NCI-H1436 (cell line): ENCODE results near the gene TMEM132D.
A peak's percentile ranks its signal among the peaks of the same experiment; 100 is the strongest.

Experiments
- DNase-seq: peaks from one replicate; lab custom pipeline; 2025; lab: John Stamatoyannopoulos, UW

The TMEM132D gene

DNA sequence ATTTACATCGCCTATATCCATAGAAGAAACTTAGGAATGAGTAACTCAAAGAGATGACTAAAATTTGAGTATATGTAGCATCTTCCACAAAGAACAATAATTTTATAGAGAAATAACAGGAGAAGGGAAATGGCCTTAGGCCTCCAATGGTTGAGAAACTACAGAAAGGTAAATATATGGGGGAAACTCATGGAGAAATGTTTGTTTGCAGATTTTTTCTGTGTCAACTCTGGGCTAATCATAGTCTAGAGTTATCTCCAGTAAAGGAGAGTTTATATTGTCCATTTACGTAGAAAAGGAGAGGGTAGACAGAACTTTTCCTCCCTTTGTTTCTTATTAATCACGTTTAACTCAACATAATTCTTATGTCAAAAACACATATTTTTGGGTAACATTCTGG is 806.4 kb downstream of the TMEM132D start:
- DNase-seq = no peak

DNA sequence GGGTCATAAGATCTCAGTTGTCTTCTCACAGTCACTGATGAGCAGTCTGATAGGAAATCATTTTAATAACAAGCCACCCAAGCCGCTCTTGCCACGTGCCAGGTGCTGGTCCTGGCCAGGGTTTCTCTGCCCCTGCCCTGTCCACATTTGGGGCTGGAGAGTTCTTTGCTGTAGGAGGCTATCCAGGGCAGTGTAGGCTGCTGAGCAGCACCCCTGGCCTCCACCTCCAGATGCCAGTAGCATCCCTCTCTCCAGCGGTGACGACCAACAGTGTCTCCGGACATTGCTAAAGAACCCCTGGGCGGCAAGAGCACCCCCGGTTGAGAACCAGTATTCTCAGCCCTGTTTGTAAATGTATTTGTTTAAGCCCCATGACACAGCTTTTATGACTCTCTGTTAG is 806.9 kb downstream of the TMEM132D start:
- DNase-seq = no peak

DNA sequence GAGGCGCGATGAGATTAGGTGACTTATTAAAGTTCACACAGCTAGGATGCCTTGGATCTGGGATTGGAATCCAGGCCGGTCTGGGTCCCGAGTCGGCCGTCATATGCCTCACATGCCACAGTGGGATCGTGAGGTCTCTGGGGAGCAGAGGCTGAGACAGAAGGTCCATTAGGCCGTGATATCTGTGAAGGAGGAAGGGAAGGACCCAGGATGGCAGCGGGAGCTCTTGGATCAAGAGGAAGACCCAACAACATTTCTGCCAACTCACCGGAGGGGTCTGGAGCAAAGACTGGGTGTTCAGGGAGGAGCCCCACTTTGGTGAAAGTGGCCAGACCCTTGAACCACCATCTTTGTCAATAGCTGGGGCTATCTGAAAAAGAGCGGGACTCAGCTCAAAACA is 807.6 kb downstream of the TMEM132D start:
- no peak for DNase-seq

DNA sequence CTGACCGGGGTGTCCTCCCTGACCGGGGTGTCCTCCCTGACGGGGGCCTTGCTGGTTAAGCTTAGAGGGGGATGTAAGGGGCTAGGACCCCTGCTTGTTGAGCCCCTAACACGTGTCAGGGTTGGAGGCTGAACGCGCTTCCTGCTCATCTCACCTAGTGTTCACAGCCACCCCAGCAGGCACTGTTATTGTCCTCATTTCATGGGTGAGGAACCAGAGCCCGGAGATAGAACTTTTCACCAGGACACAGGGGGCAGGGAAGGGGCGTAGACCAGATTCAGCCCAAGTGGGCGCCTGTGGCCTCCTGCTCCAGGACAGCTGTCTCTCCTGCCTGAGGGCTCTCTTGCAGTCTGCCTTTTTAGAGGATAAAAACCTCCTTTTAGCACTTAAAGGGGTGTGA is 814.2 kb downstream of the TMEM132D start:
- no peak for DNase-seq

DNA sequence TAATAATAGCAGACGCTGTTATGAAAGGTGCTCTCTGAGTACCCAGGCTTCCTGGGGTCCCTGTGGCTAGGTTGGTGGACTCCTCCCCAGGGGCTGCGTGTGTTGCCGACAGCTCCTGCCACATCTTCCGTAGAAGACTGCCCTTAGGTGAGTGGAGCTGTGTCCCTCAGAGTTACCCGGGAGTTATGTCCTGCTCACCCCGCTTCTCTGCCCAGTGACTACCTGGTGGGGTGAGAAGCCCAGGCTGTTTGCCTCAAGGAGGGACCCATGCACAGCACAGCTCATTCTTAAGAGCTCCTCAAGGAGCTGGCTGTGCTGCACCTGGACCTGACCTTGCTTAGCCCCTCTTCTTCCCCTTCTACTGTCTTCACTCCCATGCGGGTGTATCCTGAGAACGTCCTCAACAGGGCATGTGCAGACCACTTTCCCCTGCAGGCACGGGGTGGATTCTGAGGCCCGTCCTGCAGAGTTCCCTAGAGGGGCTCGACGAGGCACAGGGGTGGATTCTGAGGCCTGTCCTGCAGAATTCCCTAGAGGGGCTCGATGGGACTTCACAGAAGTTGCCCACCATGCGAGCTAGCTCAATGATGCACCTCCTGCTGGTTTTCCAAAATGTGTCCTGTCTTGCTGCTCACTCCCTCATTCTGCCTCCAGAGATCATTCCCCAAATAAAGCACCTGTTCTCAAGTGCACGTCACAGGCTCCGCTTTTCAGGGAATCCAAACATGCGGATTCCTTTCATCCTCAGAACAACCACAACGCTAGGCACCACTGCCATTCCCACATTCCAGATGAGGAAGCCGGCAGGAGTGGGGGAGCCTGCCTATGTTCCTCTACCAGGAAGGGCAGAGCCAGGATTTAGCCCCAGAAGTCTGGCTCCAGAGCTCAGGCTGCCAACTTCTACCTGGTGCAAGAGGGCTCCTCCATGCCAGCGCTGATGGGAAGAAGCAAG is 818.7 kb downstream of the TMEM132D start:
- no peak for DNase-seq

DNA sequence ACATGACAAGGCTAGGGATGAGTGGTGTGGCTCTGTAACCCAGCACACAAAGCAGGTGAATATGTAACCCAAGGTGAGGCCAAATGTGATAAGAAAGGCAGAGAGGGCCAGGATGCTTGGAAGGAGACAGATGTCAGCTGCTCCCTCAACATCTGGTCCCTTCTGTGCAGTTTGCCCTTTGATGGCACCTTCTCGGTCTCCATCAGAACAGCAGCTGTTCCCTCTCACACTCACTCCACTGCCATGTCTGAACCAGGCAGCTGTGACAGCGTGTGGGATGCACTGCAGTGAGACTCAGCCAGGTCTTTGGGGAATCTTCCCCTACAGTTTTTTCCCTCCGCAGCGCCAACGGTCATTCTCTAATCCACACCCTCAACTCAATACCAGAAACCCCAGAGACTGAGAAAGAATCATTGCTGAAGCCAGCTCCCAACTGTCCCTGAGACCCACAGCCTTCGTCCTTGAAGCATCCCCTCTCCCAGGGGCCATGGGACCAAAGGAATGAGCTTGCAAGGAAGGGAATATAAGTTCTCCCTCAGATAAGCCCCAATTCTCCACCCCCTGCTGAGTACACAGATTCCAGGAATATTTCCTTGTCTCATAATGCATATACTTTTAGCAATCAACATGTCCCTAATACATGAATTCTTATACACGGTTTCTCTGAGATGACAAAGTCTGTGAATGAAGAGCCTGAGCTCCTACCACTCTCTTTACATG is 820.5 kb downstream of the TMEM132D start:
- no peak for DNase-seq

DNA sequence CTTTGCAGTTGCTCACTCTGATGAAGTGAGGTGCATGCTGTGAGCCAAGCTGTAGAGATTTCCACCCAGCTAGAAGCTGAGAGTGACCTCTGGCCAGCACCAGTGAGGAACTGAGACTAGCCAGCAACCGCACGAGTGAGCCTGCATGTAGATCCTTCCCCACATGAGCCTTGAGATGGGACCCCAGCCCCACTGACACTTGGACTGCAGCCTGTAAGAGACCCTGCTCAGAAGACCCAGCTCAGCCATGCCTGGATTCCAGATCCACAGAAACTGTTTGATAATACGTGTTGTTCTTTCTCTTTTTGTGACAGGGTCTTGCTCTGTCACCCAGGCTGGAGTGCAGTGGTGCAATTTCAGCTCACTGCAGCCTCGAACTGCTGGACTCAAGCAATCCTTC is 821.4 kb downstream of the TMEM132D start:
- no peak for DNase-seq

DNA sequence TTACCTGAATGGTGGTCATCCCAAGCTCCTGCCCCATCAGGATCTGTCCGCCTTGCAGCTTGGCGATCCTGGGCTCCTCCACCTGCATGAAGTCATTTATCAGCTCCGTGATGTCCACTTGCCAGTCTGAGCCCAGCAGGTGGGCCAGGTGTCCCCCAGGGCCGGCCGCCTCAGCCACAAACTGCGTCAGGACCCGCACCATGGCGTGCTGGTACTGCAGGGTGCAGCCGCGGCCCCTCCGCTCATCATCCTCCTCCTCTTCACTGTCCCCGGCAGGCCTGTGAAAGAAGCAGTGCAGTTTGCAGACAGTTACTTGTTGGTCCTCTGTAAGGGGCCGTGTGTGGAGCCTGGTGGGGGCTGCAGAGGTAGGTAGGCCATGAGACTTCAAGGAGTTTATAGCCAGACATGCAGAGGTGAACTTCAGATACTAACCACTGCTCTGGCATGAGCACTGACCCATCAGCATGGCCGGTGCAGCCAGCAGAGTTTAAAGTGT is 822.0 kb downstream of the TMEM132D start:
- DNase-seq = no peak

DNA sequence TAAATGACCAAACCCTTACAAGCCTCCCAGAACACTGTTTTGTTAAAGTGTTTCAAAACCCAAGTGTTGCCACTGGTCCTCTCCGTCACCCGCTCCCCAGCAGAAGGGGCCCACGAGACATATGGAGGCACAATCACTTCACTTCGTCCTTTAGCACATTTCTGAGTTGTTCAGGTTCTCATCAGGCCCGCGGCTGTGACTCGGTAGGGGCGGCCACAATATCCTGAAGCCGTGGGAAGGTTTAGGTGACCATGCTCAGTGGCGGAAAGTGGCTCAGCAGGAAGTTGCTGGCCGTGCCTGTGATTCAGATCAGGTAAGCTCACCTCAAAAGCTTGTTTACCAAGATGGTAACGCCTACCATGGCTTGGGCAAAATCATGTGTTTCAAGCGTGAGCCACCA is 823.0 kb downstream of the TMEM132D start:
- DNase-seq = no peak

DNA sequence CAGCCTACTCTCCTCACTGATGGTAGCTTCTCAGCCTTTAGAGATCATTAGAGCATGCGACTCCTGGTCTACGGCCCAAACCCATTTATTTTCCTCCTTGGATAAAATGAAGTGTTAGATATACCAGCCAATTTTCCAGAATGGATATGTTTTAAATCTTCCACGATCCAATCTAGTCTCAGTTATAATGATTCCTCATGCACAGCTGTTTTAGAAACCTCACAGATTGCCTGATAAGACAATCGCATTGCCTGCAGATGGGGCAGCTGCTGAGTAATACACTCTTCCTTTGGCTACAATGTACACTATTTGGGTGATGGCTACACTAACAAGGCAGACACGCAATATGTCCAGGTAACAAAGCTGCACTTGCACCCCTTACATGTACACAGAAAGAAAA is 823.4 kb downstream of the TMEM132D start:
- no peak for DNase-seq

DNA sequence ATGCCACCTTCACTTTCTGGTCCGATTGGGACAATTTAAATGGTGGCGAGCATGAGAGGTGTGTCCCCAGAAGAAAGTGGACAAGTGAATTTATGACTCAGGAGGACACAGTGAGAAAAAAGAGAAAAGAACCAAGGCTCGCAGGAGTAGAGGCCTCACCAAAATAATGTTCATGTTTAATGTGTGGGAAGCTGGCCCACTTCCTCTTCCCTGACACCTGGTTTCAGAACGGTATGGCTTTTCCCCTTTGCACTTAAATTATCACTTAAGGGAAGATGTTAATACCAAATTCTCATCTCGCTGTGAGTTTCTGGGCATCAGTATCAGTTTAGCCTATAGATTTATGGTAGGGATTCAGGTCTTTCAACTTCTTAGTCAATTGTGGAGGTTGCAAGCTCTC is 824.1 kb downstream of the TMEM132D start:
- DNase-seq = no peak

DNA sequence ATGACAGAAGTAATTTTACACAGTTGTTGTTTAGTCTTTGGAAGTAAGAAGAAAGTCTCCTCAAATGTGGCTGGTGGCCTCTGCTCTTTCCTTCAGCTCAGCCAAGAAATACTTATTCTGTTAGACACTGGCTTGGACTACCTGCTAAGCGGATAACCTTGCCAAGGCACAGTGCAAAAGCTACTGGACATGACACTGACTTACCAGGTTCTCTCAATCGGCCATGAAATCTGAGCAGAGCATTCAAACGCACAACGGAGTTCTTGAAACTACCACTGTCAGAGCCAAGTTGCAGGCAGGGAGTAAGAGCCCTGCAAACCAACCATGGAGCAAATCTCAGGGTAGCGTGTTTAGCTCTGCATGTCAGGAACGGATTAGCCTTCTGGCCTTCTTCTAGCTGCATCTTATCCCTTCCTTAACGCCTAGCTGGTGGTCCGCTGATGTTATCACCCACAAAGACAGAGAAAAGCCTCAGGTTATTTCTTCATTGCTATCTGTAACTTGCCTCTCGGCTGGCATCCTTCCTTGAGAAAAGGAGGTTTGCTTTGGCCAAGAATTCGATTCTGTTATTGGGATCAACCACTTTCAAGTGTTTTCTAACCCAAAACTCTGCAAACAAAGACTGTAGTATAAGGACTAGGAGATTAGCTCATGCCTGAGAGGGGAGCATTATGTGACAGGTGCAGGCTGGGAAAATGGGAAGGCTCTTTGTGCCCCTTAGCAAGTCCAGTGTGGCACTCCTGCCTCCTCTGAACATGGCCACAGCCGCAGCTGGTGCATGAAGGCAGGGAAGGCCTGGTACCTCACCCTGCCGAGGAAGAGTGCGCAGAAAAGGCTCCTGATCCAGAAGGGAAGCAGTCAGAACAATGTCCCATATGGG is 827.1 kb downstream of the TMEM132D start:
- DNase-seq = no peak

DNA sequence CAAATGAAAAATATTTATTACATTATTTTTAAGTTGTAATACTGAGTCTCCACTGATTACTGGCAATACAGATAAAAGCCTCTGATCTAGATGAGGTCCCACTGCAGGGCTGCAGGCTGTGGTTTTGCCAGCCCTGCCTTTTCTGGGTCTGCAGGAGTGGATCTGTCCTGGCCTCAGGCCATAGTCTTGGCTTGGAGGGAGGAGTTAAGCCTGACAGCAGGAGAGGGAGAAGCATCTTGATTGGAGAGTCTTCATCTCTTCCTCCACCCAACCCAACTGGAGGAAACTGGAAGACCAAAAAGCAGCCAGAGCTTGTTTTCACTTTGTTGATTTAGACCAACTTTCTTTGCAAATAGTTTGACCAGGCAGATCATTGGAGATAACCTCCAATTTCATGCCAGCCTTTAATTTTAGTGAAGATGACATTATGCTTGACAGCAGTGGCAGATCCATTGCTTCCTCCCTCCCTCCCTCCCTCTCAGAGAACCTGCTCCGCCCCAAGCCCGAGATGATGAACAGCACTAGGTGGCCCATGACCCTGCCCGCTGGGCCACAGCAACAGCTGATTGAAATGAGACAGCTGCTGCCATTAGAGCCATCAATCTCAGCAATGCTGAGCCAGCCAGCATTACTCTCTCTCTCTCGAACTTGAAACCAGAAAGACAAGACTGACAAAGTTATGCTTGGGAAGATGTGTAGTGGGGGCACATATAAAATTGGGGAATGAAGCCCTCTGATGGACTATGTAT is 828.2 kb downstream of the TMEM132D start:
- no peak for DNase-seq

DNA sequence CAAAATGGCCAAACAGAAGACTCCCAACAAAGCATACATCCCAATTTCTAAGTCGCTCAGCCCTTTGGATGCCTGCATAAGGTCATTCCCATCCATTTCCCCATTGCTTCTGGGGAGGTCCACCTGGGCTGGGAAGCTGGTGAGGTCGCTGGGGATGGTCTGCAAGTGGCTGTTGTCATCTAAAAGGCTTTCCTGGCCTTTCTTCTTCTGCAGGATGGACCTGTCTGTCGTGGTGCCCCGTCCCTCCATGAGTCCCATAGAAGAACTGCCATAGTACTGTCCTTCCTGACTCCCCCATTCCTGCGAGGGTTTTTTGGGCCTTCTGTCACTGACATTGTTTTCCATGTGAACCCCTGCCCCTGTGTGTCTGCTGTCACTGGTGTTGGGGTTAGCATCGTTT is 829.4 kb downstream of the TMEM132D start:
- no peak for DNase-seq

DNA sequence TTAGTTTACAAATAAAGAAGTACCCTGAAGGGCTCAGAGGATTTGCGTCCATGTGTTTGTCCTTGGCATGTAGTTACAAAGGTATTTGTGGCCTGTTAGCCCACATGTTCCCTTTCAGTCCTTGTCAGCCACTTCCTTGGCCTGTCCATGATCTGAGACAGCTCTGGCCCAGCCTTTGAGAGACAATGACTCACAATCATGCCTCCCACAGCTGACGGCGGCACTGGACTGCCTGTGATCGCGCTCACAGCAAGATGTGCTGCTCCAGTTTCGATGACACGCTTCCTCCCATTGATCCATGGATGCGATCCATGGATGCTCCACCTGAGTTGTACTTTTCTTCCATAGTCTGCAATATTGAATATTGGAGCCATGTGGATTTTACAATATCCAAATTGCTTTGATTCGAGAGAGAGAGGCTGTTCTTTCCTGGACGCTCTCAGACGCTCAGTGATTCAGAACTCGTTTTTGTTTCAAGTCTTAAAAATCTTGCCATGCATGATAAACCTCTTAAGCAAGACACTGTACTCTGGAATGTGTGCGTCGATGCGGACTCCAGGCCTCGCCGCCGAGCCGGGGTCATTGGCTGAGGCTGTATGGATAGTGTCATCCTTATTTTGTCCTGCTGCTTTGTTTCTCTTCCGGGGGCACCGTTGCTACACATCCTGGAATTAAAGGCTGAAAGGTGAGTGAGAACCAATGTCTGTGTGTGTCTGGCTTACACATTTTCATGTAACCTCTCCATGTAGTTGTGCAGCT is 830.5 kb downstream of the TMEM132D start:
- no peak for DNase-seq

DNA sequence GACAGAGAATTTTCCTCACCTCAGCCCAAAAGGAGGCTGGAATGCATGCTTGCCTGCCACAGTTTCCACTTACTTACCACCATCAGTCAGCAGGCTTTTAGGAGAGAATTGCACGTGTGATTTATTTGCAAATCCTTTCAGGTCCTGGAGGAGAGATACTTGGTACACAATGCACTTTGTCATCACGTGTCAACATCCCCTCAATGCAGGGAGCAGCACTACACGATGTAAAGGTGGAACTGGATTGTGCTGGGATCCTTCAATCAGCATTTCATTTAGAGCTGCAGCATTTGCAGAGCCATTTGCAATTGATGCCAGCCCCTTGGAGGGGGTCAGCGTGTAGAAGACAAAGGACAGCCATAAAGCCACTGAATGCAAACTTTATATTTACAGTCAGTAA is 832.5 kb downstream of the TMEM132D start:
- no peak for DNase-seq

DNA sequence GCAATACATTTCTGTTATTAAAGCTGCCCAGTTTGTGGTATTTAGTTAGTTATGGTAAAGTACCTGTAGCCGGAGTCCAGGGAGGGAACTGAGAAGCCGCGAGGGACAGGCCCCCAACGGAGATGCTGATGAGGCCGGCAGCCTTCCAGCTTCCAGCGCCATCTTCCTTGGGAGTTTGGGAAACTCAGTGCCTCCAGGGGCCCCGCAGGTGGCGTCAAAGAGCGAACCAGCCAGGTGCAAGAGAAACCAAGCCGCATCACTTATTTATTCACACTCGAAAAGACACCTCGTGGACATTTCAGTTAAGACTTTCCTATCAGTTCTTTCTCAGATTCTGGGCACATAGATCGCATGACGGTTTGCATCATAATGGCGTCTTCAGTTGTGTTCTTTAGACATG is 833.9 kb downstream of the TMEM132D start:
- DNase-seq = no peak

DNA sequence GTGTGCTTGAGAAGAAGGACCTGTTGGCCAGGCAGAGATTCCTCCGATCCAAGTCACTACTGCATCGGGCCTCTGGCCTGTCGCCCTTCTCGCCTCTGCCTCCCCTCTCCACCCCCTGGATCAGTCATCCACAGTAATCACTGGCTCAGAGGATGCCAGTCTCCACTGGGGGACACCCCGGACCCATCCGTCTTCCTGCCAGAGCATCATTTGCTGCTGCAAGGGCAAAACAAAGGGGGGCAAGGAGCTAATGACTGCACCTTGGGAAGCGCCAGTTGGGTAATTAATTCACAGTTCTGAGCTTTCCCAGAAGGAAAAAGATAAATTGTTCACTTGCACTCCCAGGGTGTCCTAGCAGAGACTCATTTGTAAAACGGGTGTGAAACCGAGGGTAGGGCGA is 835.1 kb downstream of the TMEM132D start:
- no peak for DNase-seq

DNA sequence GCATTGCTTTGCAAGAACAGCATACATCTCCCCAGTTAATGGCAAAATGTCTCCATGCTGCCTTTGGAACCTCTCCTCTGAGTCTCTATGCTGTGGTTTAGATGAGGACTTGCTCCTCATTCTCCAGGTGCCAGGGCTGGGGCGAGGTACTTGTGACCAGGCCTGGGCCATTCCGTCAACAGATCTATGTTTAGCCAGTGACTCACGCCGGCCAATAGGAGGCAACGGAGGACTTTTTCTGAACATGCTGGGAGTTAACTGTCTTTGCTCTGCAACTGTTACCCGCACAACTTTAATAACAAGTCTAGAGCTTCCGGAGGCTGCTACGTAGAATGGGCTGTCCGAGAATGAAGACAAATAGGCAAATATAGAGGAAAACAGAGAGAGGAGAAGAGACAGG is 836.3 kb downstream of the TMEM132D start:
- DNase-seq = no peak

DNA sequence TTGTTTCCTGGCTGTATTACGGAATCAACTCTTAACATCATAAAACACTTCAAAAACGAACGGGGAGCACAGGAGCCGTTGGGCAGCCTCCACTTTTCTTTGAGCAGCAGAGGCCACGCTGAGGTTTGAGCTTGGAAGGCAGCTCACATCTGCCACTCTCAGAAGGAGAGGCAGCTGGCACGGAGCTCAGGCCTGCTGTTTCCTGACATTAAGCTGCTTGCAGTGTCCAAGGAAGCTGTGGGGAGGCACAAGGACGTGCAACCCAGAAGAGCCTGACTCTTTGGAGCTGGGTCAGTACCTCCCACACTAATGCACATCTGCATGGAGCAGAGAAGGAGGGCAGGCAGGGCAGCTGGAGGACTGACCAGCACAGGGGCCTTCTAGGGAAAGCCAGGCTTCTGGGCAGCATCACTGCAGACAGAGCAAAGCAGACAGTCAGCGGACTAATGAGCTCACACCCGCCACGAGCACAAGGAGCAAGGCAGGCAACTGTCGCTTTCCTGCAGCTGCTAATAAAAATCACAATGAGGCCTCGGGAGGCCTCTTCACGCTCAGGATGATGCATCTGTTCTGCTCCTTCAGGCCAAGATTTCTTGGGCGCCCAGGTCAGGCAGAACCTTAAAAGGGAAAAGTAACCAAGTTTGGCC is 839.5 kb downstream of the TMEM132D start:
- peak; percentile 33 for DNase-seq
